GM23338 (cell line): ENCODE data around the gene PIP.

Experiments
- CREB1 ChIP-seq: fragments of 250-450 bp; sonication (Bioruptor Pico); IDR thresholded peaks from 2 replicates; pipeline ENCODE4 v1.5.0; 2020; ENCODE audit warnings: low read depth, mild to moderate bottlenecking, moderate library complexity
- CTCF ChIP-seq, 2 experiments: fragments of 200-600 bp in 1 of 2; sonication (generic) in 1 of 2; conservative IDR thresholded peaks; 2 replicates each; pipeline versions ENCODE4 v1.5.1 to v1.6.1; 2016 to 2017; ENCODE audit warnings: antibody characterized with exemption in 2 of 2, low read depth in 2 of 2, mild to moderate bottlenecking in 2 of 2, moderate library complexity in 1 of 2
- ETS1 ChIP-seq: IDR thresholded peaks from 2 replicates; pipeline ENCODE4 v1.6.1; 2016; ENCODE audit warnings: antibody characterized with exemption
- EZH2 ChIP-seq: fragments of 200-600 bp; sonication (generic); IDR thresholded peaks from one replicate; pipeline ENCODE4 v1.8.0; 2017; ENCODE audit warnings: antibody characterized with exemption, mild to moderate bottlenecking, low read depth; ENCODE audit not compliant: unreplicated experiment
- EZH2phosphoT487 ChIP-seq: fragments of 200-600 bp; sonication (generic); IDR thresholded peaks from one replicate; pipeline ENCODE4 v1.8.1; 2018; ENCODE audit warnings: antibody characterized with exemption; ENCODE audit not compliant: unreplicated experiment
- JUNB ChIP-seq: IDR thresholded peaks from one replicate; pipeline ENCODE4 v1.6.1; 2016; ENCODE audit warnings: antibody characterized with exemption; ENCODE audit not compliant: unreplicated experiment
- POLR2AphosphoS5 ChIP-seq: IDR thresholded peaks from 2 replicates; pipeline ENCODE4 v1.6.1; 2016; ENCODE audit warnings: antibody characterized with exemption, low read depth
- ZNF114 ChIP-seq: fragments of 250-450 bp; sonication (Bioruptor Pico); IDR thresholded peaks from 2 replicates; pipeline ENCODE4 v1.5.0; 2020; ENCODE audit warnings: mild to moderate bottlenecking, moderate library complexity
- ZNF331 ChIP-seq: fragments of 250-450 bp; sonication (Bioruptor Pico); IDR thresholded peaks from 2 replicates; pipeline ENCODE4 v1.5.0; 2020; ENCODE audit warnings: low read depth, mild to moderate bottlenecking, moderate library complexity
- TF ChIP-seq, protein P1 (sequence below): IDR thresholded peaks from one replicate; pipeline ENCODE4 v1.6.1; 2018; ENCODE audit warnings: antibody characterized with exemption; ENCODE audit not compliant: unreplicated experiment

DNA sequence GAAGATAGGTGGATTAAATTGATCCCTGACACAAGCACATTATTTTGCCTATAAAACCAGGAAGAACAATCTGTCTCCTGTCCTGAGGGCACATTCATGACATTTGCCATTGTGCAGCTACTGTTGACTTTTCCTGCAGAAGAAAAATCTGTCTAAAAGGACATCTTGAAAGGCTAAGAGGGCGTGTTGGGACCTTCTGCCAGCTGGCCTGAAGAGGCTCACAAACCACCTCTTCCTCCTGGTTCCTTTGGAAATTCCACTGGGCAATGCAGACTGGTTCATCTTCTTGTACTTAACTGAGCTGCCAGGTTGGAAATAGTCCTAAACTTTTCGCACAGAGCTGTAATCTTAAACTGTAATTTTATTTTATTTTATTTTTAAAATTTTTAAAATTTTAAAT is 35.7 kb upstream of the PIP start:
- TF ChIP-seq EZH2 (no peak), CTCF (conservative IDR thresholded peaks at IDR 0.05; ENCODE audit: low read depth in 2 of 2) (no peak), POLR2AphosphoS5 (no peak), EZH2phosphoT487 (no peak), ZNF331 (CRISPR knock-in tag) (no peak), JUNB (no peak), CREB1 (CRISPR knock-in tag) (no peak), ETS1 (no peak), ZNF114 (no peak)
- TF ChIP-seq, protein P1, sequence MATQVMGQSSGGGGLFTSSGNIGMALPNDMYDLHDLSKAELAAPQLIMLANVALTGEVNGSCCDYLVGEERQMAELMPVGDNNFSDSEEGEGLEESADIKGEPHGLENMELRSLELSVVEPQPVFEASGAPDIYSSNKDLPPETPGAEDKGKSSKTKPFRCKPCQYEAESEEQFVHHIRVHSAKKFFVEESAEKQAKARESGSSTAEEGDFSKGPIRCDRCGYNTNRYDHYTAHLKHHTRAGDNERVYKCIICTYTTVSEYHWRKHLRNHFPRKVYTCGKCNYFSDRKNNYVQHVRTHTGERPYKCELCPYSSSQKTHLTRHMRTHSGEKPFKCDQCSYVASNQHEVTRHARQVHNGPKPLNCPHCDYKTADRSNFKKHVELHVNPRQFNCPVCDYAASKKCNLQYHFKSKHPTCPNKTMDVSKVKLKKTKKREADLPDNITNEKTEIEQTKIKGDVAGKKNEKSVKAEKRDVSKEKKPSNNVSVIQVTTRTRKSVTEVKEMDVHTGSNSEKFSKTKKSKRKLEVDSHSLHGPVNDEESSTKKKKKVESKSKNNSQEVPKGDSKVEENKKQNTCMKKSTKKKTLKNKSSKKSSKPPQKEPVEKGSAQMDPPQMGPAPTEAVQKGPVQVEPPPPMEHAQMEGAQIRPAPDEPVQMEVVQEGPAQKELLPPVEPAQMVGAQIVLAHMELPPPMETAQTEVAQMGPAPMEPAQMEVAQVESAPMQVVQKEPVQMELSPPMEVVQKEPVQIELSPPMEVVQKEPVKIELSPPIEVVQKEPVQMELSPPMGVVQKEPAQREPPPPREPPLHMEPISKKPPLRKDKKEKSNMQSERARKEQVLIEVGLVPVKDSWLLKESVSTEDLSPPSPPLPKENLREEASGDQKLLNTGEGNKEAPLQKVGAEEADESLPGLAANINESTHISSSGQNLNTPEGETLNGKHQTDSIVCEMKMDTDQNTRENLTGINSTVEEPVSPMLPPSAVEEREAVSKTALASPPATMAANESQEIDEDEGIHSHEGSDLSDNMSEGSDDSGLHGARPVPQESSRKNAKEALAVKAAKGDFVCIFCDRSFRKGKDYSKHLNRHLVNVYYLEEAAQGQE: no peak
